Measurements from ENCODE around the gene ADSS1. TPM values are rescaled to one million over a fixed set of nuclear protein-coding genes. Genes with fewer than 3 reads are reported as not detected.

Gene ADSS1
- total RNA-seq, 1 experiment from 2014 or later = 10.0 TPM

- ATAC-seq (no peak), DNase-seq (ENCODE audit: low spot score) (no peak)
- Mint-ChIP-seq H3K4me3 (peak overlapping the region; percentile 50), H3K9me3 (peaks cover 17% of the 10 kb centered on the region), H3K27me3 (ENCODE audit: low read depth) (no peaks in the 10 kb centered on the region; the same call in 1 of the 2 replicates), H3K36me3 (peaks cover 23% of the 10 kb centered on the region), H3K4me1 (peaks cover 18% of the 10 kb centered on the region), H3K27ac (peak overlapping the region; percentile 31; the same call in 1 of the 2 replicates)
- POLR2A ChIA-PET = no interaction called here
- TF ChIP-seq ZNF219 (CRISPR knock-in tag; IDR thresholded peaks at IDR 0.05; ENCODE audit: borderline replicate concordance) (no peak), MAX (CRISPR knock-in tag; IDR thresholded peaks at IDR 0.05) (no peak), NFE2L1 (CRISPR knock-in tag; IDR thresholded peaks at IDR 0.05) (no peak), SMAD4 (CRISPR knock-in tag; IDR thresholded peaks at IDR 0.05) (no peak), CTCF (IDR thresholded peaks at IDR 0.05) (no peak), IRF2 (CRISPR knock-in tag; IDR thresholded peaks at IDR 0.05; ENCODE audit: borderline replicate concordance, low read depth) (no peak), ATF1 (CRISPR knock-in tag; IDR thresholded peaks at IDR 0.05) (no peak), ZNF532 (CRISPR knock-in tag; IDR thresholded peaks at IDR 0.05; ENCODE audit: borderline replicate concordance) (no peak), ZNF396 (CRISPR knock-in tag; IDR thresholded peaks at IDR 0.05; ENCODE audit: borderline replicate concordance) (no peak)
- TF ChIP-seq, protein P1, sequence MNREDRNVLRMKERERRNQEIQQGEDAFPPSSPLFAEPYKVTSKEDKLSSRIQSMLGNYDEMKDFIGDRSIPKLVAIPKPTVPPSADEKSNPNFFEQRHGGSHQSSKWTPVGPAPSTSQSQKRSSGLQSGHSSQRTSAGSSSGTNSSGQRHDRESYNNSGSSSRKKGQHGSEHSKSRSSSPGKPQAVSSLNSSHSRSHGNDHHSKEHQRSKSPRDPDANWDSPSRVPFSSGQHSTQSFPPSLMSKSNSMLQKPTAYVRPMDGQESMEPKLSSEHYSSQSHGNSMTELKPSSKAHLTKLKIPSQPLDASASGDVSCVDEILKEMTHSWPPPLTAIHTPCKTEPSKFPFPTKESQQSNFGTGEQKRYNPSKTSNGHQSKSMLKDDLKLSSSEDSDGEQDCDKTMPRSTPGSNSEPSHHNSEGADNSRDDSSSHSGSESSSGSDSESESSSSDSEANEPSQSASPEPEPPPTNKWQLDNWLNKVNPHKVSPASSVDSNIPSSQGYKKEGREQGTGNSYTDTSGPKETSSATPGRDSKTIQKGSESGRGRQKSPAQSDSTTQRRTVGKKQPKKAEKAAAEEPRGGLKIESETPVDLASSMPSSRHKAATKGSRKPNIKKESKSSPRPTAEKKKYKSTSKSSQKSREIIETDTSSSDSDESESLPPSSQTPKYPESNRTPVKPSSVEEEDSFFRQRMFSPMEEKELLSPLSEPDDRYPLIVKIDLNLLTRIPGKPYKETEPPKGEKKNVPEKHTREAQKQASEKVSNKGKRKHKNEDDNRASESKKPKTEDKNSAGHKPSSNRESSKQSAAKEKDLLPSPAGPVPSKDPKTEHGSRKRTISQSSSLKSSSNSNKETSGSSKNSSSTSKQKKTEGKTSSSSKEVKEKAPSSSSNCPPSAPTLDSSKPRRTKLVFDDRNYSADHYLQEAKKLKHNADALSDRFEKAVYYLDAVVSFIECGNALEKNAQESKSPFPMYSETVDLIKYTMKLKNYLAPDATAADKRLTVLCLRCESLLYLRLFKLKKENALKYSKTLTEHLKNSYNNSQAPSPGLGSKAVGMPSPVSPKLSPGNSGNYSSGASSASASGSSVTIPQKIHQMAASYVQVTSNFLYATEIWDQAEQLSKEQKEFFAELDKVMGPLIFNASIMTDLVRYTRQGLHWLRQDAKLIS (CRISPR knock-in tag; IDR thresholded peaks at IDR 0.05; ENCODE audit: borderline replicate concordance) = no peak
- CTCF ChIA-PET = interaction anchor here (1.2 to 2.3 kb wide), 2 partner anchors 13 to 60 kb away, joined by 7 to 8 read pairs; partner anchors contain the start of gene SIVA1
Measured at GRCh38 chr14:104766256-104766862, 42.3 kb downstream of the ADSS1 start.

DNA sequence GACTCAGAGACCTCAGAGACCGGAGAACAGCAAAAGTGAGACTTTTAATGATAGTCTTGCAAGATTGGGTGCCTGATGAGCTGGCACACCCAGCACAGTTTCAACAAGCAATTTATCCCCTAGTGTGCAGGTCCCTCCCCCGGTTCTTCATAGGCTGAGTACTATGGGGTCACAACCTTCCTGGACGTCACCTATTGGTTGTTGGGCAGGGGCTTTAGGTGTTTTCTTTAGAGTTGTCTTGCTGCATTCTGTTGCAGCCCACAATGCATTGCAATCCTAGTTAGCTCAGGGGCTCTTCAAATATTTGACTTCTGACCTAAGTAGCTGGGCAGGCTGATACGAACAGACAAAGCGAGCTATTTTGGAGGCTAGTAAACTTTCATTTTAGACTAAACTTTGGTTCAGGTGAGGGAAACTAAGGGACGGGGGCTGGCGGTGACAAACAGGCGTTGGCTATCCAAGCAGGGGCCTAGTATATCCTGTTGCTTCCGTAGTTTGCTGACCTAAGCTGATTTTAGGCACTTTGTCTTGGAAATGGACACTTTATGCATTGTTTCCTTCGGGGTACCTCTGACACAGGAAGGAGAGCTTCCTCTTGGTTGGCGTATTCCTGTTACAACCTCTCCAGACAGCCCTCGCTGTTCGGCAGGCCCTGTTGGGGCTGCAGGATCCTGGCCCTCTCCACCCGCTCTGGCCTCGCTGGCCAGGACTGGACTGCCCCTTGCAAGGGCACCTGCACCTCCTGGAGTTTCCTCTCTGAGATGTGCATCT, 43.0 kb downstream of the ADSS1 start:
- Mint-ChIP-seq H3K4me1 (peaks cover 17% of the 10 kb centered on the region), H3K27ac (peak overlapping the region; percentile 31; the same call in 1 of the 2 replicates), H3K27me3 (ENCODE audit: low read depth) (no peaks in the 10 kb centered on the region; the same call in 1 of the 2 replicates), H3K4me3 (peak overlapping the region; percentile 50), H3K9me3 (peaks cover 17% of the 10 kb centered on the region), H3K36me3 (peaks cover 27% of the 10 kb centered on the region)
- POLR2A ChIA-PET = no interaction called here
- CTCF ChIA-PET = interaction anchor here (1.2 to 2.3 kb wide), 2 partner anchors 14 to 60 kb away, joined by 7 to 8 read pairs; partner anchors contain the start of gene SIVA1
- ATAC-seq (no peak), DNase-seq (ENCODE audit: low spot score) (no peak)
- TF ChIP-seq ZNF532 (CRISPR knock-in tag; IDR thresholded peaks at IDR 0.05; ENCODE audit: borderline replicate concordance) (no peak), NFYB (CRISPR knock-in tag; conservative IDR thresholded peaks at IDR 0.05; ENCODE audit: low read depth) (no peak), GRHL2 (CRISPR knock-in tag; IDR thresholded peaks at IDR 0.05; ENCODE audit: insufficient replicate concordance, severe bottlenecking) (no peak), OVOL2 (CRISPR knock-in tag; IDR thresholded peaks at IDR 0.05; ENCODE audit: borderline replicate concordance) (no peak), ZNF423 (CRISPR knock-in tag; IDR thresholded peaks at IDR 0.05) (no peak)
- TF ChIP-seq, protein P2, sequence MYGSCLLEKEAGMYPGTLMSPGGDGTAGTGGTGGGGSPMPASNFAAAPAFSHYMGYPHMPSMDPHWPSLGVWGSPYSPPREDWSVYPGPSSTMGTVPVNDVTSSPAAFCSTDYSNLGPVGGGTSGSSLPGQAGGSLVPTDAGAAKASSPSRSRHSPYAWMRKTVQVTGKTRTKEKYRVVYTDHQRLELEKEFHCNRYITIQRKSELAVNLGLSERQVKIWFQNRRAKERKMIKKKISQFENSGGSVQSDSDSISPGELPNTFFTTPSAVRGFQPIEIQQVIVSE (CRISPR knock-in tag; IDR thresholded peaks at IDR 0.05; ENCODE audit: borderline replicate concordance) = no peak
